ENCODE data around the gene GATAD1. TPM values are rescaled to one million over a fixed set of nuclear protein-coding genes. Genes with fewer than 3 reads are reported as not detected.

The GATAD1 gene
- total and polyA plus RNA-seq, 3 experiments from 2014 or later = 11.4 to 18.9 (median 18.3) TPM

Other genes starting within 250 kb of the GATAD1 start
- 10 to 100 TPM; 44.6 to 48.3 TPM for gene KRIT1, start 201.6 kb upstream of the GATAD1 start, total RNA-seq
- gene KRIT1, start 201.6 kb upstream of the GATAD1 start, polyA plus RNA-seq = 18.3 TPM
- 10 to 100 TPM; 42.7 to 44.7 TPM for gene ANKIB1, start 201.5 kb upstream of the GATAD1 start, total RNA-seq
- 7.8 TPM for gene ANKIB1, start 201.5 kb upstream of the GATAD1 start, polyA plus RNA-seq
- gene ERVW-1, start 30.5 kb downstream of the GATAD1 start, total RNA-seq = not detected
- not detected for gene ERVW-1, start 30.5 kb downstream of the GATAD1 start, polyA plus RNA-seq
- gene PEX1, start 81.0 kb downstream of the GATAD1 start, total RNA-seq = 10 to 100 TPM; 17.8 to 18.0 TPM
- 9.2 TPM for gene PEX1, start 81.0 kb downstream of the GATAD1 start, polyA plus RNA-seq
- 10 to 100 TPM; 15.7 to 18.0 TPM for gene RBM48, start 81.3 kb downstream of the GATAD1 start, total RNA-seq
- gene RBM48, start 81.3 kb downstream of the GATAD1 start, polyA plus RNA-seq = 28.3 TPM
- gene FAM133B, start 142.9 kb downstream of the GATAD1 start, total RNA-seq = 10 to 100 TPM; 29.3 to 31.5 TPM
- 20.8 TPM for gene FAM133B, start 142.9 kb downstream of the GATAD1 start, polyA plus RNA-seq

Data from CD8-positive, alpha-beta memory T cell (primary cell).